Effector CD4-positive, alpha-beta T cell (primary cell): ENCODE measurements around the gene AUP1.

Source experiments
- DNase-seq: peaks from one replicate; pipeline ENCODE4 v3.0.0-alpha.2; 2020

The AUP1 gene

DNA sequence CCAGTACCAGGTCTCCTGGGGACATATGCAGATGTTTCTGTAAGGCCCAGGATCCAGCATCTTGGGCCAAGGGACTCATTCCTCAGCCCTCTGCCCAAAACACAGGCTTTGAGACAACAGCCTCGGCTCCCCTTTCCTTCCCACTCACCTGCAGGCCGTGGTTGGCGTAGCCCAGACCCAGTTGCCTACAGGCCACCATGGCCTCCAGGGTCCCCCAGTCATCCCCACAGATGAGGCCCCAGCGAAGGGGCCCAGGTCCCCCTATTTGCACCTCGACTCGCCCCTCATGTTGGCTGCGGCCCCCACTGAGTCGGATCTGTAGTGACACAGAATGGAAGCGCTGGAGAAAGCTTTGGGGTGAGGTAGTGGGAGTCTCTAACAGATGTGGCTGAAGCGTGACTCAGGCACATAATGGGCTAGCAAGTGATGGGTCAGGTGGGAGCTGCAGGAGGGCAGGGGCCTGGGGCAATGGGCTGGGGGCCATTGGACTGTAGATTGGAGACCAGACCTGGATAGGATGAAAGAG, 6.0 kb upstream of the AUP1 start:
- no peak for DNase-seq

DNA sequence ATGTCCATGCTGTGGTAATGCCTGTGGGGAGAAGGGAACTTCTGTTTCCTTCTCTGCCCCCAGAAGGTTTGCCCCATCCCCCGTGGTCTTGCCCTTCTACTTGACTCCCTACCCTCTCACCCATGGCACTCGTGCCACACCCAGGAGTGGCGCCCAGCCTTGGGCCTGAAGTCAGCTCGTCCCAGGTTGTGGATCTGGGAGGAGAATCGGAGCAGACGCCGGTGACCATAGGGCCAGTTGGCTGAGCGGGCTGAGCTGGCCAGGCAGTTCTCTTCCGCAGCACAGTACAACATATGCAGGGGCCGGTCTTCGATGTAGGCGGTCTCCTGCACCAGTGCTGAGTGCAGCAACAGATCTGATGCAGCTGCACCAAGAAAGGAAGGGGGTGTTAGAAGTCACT, 4.9 kb upstream of the AUP1 start:
- DNase-seq = no peak

DNA sequence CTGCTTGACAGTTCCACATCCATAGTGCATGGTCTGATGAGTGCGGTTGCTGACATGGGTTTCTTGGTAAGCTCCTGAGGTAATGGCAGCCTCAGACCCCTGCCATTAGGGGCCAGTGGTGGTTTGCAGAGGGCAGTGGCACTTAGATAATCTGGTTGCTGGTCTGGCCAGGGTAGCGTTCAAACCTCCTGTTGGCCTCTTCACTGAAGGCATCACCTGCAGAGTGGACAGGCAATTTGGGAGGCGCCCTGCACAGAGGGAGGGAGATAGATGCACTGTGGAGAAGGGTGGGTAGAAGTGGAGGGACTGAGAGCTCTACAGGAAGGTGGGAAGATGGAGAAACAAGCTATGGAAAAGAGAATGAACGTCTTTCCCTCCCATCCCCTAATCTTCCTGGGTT, 4.0 kb upstream of the AUP1 start:
- no peak for DNase-seq

DNA sequence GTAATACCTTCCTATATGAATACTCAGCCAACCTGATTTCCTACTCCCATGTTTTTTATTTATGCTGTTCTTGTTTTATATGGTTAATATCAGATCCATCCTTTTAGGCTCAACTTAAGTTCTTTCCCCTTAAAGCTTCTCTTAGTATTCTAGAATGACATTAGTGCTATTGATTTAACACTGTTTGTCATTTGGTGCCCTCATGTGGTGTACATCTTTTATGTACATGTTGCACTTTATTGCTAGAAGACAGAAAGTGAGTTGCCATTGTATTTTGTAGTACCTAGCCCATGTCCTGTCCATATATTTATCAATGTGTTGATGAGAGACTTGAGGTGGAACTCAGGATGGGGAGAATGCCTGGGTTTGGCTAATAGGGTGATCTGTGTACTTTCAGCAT, 2.7 kb upstream of the AUP1 start:
- DNase-seq = no peak

DNA sequence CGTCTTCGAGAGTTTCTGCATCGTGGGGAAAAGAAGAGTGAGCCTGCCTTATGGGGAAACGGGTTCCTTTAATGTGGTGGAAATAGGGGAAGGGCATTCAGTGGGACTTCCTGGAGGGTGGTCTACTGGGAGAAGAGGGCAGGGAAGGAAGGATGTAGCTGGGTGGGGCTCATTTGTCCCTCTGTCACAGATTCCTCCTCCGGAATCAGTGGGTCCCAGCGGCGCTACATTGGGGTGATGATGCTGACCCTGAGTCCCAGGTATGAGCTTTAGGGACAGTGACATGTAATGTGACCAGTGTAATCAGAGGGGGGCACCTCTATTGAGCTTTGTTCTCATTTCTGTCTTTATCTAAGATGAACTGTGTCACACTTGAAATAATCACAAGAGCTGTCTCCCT, 2.2 kb upstream of the AUP1 start:
- no peak for DNase-seq

DNA sequence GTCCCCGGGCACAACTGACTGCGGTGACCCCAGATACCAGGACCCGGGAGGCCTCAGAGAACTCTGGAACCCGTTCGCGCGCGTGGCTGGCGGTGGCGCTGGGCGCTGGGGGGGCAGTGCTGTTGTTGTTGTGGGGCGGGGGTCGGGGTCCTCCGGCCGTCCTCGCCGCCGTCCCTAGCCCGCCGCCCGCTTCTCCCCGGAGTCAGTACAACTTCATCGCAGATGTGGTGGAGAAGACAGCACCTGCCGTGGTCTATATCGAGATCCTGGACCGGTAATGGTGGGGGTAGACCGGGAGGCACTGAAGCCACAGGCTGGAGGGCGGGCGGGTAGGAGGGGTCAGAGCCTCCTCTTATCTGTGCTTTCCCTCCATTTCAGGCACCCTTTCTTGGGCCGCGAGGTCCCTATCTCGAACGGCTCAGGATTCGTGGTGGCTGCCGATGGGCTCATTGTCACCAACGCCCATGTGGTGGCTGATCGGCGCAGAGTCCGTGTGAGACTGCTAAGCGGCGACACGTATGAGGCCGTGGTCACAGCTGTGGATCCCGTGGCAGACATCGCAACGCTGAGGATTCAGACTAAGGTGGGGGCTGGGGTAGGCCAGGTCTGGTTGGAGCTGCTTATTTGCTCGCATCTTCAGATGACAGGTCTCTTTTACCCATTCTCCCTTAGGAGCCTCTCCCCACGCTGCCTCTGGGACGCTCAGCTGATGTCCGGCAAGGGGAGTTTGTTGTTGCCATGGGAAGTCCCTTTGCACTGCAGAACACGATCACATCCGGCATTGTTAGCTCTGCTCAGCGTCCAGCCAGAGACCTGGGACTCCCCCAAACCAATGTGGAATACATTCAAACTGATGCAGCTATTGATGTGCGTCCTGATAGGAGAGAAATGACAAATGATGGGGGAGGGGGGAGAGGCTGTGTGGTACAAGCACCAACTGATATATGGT, 1.0 kb upstream of the AUP1 start:
- DNase-seq = peak; percentile 27

DNA sequence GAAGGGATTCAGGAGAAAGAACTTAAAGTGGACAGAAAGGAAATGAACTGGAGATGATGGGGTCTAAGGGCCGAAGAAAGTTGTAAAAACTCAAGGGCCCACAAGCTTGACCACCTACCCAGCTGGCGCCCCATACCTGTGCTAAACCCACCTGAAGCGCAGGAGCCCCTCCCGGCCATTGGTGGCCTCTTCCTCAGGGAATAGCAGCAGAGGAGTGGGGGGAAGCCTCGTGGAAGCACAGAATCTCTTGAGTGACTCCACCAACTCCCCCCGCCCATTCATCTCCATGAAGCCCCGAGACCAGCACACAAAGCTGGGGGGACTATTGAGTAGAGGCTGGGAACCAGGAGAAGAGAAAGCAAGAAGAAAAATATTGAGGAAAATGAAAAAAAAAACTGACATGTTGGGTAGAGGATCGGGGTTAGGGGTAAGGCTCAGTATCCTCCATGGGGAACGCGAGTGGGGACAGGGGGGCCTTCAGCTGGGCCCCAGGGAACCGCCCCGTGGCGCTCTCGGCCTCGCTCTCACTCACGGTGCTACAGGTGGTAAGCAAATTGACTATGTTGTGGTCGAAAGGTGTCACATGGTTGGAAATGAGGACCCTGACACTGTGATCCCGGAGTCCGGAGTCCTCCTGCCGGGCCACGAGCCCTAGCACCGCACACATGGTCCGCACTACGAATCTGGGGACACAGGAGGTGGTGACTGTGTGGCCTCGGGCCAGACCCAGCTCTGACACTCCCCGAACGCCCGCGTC, 728 bp downstream of the AUP1 start:
- DNase-seq = no peak

DNA sequence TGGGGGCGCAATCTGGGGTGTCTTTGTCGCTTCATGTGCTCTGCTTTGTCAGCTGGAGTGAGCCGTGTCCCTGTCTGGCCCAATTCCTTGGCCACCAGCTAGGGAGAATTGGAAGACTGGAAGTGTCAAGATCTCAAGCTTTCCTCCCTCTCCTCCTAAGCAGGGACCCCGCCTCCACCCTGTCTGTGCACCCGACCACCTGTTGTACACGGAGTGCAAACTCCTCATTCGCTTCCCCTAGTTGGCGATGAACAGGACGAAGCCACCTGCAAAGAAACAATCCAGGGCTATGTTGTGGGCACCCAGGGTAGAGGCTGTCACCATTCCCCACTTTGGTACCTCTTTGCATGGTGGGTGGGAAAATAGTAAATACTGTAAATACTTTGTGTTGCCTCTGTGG, 1.8 kb downstream of the AUP1 start:
- no peak for DNase-seq

DNA sequence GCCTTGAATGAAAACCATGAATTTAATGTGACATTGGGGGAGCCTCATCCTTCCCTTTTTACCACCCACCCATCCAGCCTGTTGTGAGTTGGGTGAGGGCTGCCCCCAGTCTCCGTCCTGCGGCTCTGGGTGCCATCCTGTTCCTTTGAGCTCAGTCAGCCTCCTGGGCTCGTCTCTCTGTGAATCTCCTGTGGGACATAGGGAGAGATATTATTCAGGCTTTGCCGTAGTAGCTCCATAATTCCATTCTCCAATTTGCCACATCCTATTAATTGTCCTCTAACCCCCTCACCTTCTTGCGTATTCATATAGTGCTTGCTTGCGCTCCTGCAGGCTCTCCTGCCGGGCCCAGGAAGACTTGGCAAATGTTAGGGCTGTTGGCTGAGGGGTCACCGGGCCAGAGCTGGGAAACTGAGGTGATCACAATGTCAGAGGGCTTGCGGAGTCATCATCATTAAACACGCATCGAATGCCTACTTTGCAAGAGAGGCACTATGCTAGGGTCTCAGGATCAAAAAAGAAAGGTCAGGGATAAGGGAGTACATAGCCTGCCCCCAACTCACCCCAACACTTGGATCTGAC, 2.8 kb downstream of the AUP1 start:
- DNase-seq = no peak

DNA sequence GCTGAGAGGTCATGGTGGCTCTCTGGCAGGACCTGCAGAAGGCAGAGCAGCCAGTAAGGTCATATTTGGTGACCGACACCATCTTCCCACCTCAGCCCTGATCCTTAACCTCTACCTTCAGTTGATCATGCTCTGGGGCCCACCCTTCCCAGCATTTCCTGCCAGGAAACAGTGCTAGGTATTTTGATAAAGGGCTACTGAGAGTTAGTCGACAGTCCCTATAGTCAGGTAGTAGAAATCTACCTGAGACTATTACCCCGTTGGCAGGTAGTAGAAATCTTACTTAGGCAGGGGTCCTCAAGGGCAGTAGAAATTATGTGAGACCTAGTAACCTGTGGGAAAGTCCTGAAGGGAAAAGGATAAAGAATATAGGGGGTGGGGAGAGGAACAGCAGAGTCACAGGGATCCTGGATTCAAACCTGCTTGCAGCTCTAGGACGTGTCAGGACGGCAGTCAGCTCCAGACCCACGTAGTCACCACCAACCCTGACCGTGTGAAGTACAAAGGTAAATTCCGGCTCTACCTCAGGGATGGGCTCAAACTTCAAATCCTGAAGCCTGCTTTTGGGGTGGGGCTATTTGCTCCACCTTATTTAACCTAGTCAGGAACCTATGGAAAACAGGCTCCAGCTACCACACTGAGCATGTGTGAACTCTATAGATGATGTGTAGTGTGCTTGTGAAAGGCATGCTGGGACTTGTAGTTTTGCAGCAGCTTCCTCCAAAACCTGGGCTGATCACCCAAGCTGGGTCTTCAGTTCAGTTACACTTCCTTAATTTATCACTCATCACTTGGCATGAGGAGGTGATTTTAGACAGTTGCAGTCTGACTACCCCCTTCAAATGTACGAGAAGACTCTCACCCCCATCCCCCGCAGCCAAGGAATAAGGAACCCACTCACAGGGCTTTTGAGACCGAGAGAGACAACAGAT, 3.5 kb downstream of the AUP1 start, which contains the start of gene DQX1:
DQX1 (minus strand) TSS at position 515 of the 932 bp plus-strand sequence; CDS start at position 13, 502 bp downstream.
- DNase-seq = no peak

DNA sequence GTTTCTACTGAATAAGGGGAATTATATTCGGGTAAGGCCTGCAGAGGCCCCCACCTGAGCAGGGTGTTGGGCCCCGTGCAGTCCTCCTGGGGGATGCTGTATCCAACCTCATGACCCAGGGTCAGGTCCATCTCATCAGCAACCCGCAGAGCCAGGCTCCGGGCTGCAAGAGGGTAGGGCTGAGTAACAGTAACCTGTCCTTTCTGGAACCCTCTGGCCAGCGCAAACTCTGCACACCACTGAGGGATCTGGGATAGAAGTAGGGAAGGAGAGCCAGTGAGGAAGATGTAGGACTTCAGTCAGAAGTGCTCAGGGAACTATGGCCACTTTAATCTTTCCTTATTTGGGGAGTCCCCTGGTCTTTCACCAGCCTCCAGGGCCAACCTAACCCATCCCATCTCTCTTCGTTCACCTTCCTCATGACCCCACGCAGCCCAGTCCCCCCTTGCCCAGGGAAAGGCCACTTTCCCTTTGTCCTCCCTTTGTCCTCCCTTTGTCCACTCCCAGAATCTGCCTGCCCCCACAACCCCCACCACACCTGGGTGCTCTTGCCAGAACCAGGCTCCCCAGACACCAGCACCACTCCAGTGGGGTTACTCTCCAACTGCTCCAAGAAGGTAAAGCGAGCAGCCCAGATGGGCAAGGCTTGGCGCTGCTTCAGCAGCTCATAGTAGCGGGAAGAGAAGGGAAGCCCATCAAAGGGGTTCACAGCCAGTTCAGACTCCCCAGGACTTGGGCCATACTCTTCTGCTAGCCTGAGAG, 4.4 kb downstream of the AUP1 start:
- DNase-seq = no peak

DNA sequence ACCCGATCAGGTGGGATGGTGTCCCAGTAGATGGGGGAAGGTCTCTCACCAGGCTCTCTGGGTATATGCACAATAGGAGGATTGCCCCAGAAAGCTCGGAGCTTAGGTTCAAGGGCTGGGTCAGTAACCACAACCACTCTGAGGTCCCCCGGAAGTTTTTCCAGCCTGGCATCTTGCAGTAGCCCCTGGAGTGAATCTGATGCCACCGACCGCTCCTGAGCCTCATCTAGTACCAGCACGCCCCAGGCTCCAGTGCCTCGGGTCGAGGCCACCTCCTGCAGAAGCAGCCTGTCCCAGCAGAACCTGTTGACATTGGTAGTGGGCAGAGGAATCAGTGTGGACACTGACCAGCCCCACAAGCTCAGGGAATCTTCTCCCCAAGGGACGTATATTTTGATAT, 5.5 kb downstream of the AUP1 start:
- no peak for DNase-seq

DNA sequence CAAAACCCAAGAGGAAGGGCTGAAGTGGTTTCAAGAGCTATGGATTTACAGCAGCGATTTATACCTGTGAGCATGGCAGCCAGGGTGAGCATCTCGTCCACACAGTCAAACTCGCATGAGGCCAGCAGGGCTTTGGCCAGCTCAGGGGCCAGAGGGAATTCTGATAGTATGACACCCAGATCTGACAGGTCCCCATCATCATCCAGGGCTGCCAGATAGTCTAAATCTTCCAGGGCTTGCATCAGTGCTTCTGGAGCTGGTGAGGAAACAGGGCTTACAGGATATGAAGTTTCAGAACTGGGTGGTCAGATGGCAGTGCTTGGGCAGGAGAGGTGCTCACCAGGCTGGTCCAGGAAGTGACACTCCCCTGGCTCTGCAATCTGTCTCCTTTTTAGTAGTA, 7.0 kb downstream of the AUP1 start:
- no peak for DNase-seq

DNA sequence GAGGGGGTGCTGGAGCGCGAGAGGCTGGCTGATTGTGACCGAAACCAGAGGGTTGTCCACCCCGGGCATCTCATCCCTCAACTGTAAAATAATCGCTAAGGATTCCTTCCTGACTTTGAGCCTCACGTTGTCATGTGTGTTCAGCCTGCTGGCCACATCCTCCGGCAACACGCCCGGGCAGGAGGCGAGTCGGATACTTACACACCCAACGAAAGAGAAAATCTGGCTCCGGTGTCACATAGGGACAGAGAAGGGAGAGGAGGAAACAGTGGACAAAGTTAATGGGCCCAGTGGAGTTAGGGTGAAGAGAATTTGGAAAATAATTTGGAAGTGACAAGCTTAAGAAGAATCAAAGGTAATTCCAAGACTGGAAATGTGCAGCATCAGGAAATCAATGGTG, 12.9 kb downstream of the AUP1 start:
- DNase-seq = no peak

DNA sequence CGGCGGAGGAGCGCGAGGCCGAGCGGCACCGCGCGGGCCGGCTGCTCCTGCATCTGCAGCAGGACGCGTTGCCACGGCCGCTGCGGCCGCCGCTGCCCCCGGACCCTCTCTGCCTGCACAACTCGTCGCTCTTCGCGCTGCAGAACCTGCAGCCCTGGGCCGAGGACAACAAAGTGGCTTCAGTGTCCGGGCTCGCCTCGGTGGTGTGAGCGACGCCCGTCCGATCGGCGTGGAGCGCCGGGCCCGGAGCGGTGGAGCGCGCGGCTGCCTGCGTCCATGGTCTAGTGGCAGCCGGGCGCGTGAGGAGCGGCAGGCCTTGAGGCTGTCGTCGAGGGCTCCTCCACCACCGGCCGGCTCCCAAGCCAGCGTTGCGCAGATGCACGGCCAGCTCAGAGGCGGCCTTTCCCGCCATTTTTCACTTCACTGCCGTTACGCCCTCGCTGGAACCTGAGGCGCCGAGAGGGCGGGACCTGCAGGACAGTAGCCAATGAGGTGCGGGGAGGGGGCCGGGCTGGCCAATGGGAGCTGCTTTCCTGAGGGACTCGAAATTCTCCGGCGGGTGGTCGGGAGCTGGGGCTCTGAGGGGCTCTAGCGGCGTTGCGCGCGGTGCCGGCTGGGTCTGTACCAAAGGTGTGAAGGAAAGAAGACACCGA, 13.4 kb downstream of the AUP1 start:
- DNase-seq = peak; percentile 53

DNA sequence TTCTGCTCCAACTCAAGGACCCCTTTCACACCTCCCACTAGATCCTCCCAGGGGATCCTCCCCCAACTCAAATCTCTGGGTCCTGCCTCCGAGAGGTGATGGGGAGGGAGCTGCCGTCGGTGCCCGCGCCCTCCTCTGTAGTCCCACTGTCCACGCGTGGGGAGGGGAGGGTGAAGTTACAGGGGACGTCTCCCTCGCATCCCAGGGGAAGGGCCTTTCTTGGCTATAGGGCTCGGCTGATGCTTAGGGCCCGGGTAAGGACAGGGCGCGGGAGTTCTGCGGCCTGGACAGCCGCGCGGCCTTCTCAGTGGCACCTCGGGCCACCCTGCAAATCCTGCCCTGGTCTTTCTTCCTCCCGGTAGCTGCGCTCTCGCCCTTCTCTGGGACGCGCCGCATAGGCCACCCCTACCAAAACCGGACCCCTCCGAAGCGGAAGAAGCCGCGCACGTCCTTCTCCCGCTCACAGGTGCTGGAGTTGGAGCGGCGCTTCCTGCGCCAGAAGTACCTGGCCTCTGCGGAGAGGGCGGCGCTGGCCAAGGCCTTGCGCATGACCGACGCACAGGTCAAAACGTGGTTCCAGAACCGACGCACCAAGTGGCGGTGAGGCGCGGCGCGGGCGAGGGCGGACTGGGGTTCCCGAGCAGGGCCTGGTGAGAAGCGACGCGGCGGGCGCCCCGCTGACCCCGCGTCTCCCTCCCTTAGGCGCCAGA, 14.1 kb downstream of the AUP1 start:
- no peak for DNase-seq

DNA sequence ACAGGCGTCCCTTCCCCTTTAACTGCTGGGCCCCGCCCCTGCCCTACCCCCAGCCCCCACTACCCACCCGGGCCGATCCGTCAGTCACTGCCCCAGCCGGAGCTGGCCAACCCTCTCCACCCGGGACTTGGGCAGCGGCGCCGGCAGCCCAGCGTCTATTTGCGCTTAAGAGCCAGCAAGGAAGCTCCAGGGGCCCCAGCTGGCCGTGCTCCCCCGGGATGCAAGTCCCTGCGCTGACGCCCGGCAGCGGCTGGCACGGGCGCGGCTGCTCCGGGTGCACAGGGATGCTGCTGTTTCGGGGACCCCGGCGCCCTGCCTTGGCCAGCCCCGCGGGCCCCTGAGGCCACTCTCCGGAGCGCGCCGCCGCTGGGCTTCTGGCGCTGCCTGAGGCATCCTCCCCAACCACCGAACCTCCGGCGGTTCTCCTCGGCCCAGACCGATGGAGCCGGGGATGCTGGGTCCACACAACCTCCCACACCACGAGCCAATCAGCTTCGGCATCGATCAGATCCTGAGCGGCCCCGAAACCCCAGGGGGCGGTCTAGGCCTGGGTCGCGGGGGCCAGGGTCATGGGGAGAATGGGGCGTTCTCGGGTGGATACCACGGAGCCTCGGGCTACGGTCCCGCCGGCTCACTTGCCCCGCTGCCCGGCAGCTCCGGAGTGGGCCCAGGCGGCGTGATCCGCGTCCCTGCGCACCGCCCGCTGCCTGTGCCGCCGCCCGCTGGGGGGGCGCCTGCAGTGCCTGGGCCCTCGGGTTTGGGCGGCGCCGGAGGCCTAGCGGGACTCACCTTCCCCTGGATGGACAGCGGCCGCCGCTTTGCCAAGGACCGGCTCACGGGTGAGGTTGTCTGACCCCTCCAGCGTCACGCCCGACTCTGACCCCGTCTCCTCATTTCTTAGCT, 14.9 kb downstream of the AUP1 start, which contains the start of gene TLX2:
TLX2 (plus strand) TSS at position 83 of the 903 bp plus-strand sequence; CDS start at position 440, 357 bp downstream.
- DNase-seq = no peak

DNA sequence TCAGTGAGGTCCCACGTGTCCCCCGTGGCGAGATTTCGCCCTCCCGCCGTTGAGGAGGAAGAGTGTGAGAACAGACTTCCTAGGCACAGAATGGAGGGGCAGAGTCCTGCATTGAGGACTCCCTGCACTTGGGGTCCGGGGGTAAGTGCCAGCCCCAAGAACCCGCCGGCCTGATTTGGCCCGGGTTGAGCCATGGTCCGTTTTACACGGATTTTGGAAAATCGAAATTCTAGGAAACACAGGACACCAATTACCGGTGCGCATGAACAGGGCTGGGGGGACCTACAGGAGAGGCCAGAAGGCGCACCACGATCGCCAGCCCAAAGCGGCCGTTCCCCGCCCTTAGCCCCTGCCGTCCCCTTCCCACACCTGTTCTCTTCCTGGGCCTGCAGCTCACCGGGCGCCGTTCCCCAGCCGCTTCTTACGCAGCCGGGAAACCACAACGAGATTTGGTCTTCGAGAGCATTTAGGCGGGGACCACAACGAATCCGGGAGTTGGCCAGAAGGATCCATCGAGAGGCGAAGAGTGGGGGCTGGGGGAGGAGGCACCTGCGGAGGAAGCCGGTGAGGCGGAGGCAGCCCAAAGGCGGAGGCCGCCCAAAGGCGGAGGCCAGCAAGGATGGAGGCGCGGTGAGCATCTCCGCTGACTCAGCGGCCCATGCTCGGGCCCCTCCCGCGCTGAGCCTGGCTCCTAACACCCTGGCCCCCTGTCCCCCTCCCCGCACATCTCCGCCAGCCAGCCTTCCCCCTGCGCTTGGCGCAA, 15.7 kb downstream of the AUP1 start:
- no peak for DNase-seq
